GM12874 (cell line): ENCODE data around the gene PALB2.

Source experiments
- TF ChIP-seq, protein P1 (sequence below): IDR thresholded peaks from 2 replicates; pipeline ENCODE4 v1.5.1; 2011; ENCODE audit warnings: low read depth, mild to moderate bottlenecking, control low read depth, low read length, moderate library complexity; ENCODE audit not compliant: insufficient read depth

Gene PALB2

DNA sequence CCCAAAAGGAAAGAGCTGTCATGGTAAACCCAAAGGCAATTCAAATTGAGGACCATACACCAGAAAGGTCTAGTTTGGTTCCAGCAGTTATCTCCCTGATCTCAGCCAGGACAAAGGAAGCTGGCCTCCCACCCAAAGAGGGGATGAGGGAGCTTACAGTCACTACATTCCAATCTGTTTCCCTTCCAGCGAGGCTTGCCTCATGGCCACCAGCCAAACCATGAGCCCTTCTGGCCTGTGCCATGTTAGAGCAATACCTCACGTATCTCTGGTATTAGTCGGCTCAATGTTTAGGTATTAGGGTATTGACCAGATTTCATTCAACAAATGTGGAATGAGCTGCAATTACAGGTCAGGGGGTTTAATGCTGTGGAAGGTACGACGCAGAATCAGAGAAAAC is 53.4 kb downstream of the PALB2 start:
- TF ChIP-seq, protein P1, sequence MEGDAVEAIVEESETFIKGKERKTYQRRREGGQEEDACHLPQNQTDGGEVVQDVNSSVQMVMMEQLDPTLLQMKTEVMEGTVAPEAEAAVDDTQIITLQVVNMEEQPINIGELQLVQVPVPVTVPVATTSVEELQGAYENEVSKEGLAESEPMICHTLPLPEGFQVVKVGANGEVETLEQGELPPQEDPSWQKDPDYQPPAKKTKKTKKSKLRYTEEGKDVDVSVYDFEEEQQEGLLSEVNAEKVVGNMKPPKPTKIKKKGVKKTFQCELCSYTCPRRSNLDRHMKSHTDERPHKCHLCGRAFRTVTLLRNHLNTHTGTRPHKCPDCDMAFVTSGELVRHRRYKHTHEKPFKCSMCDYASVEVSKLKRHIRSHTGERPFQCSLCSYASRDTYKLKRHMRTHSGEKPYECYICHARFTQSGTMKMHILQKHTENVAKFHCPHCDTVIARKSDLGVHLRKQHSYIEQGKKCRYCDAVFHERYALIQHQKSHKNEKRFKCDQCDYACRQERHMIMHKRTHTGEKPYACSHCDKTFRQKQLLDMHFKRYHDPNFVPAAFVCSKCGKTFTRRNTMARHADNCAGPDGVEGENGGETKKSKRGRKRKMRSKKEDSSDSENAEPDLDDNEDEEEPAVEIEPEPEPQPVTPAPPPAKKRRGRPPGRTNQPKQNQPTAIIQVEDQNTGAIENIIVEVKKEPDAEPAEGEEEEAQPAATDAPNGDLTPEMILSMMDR = no peak

DNA sequence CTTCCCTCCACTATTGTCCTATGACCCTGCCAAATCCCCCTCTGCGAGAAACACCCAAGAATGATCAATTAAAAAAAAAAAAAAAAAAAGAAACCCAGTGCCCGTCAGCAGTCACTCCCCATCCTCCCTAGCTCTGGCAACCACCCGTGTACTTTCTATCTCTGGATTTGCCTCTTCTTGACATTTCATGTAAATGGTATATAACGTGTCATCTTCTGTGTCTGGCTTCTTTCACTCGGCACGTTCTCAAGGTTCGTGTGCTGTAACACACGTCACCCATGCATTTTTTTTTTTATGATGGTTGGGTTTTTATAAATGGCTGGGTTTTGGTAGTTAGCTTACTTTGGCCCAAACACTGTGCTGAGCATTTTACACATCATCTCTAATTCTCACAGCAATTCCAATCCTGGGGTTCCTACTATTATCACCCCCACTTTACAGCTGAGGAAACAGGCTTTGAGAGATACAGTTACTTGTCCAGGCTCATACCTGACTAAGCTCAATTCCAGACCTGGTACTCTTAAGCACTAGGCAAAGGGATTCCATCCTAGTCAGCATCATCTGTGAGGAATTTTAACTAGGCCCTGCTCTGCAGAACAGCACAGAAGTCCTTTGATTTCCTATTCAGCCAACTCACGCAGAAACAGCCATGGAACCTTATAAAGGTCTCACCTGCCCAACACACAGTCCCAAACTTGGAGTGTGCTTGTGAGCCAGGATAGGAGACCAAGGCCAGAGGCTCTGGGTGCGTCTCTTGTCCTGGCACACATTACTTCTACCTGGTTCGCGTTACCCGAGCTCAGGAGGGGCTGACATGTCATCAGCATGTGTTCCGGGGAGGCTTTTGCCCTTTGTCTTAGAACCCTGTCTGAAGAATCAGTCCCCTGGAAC is 56.7 kb downstream of the PALB2 start:
- TF ChIP-seq, protein P1 = no peak

DNA sequence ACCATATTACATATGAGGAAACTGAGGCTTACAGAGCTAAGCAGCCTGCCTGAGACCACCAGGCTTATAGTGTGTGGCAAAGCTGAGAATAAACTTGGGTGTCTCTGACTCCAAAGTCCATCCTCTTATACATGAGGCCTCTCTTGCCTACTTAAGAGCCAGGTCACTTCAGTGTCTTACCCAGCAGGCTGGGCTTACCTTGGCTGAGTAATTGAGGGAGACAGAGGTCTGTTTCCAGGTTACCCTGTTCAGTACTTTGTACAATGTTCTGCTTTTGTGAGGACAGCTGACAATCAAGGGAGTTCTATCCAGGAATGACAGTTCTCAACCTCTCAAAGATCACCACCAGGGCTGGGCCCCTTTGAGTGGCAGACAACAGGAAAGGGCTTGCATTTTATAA is 59.3 kb downstream of the PALB2 start:
- TF ChIP-seq, protein P1 = no peak

DNA sequence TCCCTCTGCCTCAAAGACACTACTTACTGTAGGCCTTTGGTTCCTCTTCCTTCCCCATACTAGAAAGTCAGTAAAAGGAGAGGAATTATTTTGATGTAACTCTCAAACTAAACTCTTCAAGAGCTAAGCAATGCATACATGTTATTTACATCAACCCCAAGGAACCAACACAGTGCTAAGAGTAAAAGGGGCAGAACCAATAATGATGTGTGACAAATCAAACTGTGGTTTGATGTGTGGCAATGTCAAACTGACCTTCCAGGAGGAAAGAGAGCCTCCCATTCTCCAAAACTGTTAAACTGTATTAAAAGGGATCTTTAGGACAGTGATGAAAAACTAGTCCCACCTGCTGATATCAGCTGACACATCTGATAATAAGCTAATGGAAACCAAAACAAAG is 60.7 kb downstream of the PALB2 start:
- TF ChIP-seq, protein P1 = no peak

DNA sequence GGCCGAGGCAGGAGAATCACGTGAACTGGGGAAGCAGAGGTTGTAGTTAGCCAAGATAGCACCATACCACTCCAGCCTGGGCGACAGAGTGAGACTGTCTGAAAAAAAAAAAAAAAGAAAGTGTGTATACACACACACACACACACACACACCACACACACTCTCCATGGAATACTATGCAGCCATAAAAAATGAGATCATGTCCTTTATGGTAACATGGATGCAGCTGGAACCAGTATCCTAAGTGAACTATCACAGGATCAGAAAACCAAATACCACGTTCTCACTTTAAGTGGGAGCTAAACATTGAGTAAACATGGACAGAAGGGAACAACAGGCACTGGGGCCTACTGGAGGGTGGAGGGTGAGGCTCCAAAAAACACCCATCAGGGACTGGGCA is 61.7 kb downstream of the PALB2 start:
- TF ChIP-seq, protein P1 = no peak

DNA sequence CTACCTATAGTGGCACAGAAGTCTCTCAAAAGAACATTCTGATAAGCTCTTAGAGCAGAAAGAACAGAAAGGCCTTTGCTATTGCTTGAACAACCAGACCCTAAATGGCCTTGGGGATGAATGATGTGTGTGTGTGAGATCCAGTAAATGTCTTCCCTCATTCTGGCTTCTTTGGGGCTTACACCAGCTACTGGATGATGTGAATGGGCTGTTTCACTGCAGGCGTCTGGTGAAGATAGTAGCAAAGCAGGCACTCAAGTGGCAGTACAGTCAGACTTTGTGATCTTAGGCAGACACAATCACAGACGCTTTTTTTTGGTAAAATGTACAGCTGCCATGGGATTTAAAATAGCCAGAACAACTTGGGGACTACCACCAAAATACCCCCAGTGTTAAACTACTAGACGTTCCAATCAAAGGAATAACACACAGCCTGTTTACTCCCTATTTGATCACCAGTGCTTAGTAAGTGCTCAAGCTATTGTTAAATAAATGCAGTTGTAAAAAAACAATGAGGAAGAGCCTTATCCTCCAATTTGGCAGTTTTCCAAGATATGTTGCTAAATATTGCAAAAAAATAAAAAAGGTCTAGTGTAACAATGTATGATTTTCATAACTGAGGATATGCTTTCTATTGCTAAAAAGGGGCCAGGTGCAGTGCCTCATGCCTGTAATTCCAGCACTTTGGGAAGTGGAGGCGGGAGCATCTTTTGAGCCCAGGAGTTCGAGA is 62.8 kb downstream of the PALB2 start:
- TF ChIP-seq, protein P1 = no peak

DNA sequence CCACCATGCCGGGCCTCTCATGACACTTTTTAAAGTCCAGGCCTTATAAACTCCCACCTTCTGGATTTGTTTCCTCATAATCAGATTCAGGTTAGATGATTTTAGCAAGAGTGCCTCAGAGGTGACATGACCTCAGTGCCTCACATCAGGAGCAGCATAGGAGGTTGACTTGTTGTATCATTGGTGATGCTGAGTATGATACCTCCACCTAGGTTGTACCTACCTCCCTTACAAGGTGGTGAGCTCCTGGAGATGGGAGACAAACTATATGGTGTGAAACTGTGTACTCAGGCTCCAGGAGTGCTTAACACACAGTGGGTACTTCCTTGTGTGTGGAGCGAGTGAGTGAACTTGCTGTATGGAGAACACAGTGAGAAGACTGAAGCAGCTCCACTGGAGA is 63.6 kb downstream of the PALB2 start:
- TF ChIP-seq, protein P1 = no peak
